Breast epithelium (tissue), 3 donors: ENCODE data around the gene SPR.

Source experiments
- CTCF ChIP-seq, 3 donors: fragments of 450-650 bp; IDR thresholded peaks; one replicate each; pipeline ENCODE4 v1.5.1; 2016 to 2017; ENCODE audit warnings: antibody characterized with exemption in 3 of 3, mild to moderate bottlenecking in 3 of 3, moderate library complexity in 3 of 3
- POLR2A ChIP-seq: fragments of 450-650 bp; IDR thresholded peaks from one replicate; pipeline ENCODE4 v1.6.1; 2016; ENCODE audit warnings: antibody characterized with exemption, mild to moderate bottlenecking, moderate library complexity
- POLR2AphosphoS5 ChIP-seq, 3 donors: sonication (generic); formaldehyde crosslinking; IDR thresholded peaks; one replicate each; pipeline ENCODE4 v1.6.1; 2017; ENCODE audit warnings: antibody characterized with exemption in 3 of 3

GRCh38 chr2:72900191-72900825 is 13.1 kb downstream of the SPR start:
- no peak for TF ChIP-seq CTCF (IDR thresholded peaks at IDR 0.05)
- TF ChIP-seq POLR2A: no peak
- TF ChIP-seq POLR2AphosphoS5 (IDR thresholded peaks at IDR 0.05): no peak
